DND-41 (cell line): ENCODE data around the gene TMEM203.

Experiments
- CTCF ChIP-seq: IDR thresholded peaks from 2 replicates; pipeline ENCODE4 v1.5.1; 2012; ENCODE audit warnings: borderline replicate concordance, low read length, moderate library complexity, mild to moderate bottlenecking; ENCODE audit not compliant: poor library complexity, severe bottlenecking; ENCODE audit errors: extremely low read depth
- EZH2 ChIP-seq: IDR thresholded peaks from 3 replicates; pipeline ENCODE4 v1.6.1; 2012; ENCODE audit warnings: borderline replicate concordance, low read depth, mild to moderate bottlenecking, moderate library complexity, low read length, inconsistent platforms; ENCODE audit not compliant: severe bottlenecking

GRCh38 chr9:137223078-137223970 lies 17.9 kb upstream of the TMEM203 start:
- TF ChIP-seq CTCF (no peak), EZH2 (no peak)
